ENCODE measurements around the gene ACSF2.
"Not testable (repeated sequence)": the region's sequence is repeated elsewhere in the genome, so short reads cannot be mapped to it uniquely, and the experiment has no call there.

DNA sequence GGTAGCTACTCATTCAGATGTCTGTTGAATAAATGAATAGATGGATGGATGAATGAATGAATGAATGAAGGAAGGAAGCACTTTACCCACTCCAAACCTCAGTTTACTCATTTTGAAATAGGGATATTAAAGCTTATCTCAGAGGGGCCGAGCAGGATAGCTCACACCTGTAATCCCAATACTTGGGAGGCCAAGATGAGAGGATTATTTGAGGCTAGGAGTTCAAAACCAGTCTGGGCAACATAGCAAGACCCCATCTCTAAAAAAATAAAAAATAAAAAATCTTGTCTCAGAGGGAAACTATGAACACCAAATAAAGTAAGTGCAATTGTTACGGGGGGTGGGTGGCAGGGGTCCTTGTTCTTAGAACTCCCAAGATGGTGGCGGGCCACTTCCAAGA lies 27.3 kb upstream of the ACSF2 start:
- TF ChIP-seq, protein P1, sequence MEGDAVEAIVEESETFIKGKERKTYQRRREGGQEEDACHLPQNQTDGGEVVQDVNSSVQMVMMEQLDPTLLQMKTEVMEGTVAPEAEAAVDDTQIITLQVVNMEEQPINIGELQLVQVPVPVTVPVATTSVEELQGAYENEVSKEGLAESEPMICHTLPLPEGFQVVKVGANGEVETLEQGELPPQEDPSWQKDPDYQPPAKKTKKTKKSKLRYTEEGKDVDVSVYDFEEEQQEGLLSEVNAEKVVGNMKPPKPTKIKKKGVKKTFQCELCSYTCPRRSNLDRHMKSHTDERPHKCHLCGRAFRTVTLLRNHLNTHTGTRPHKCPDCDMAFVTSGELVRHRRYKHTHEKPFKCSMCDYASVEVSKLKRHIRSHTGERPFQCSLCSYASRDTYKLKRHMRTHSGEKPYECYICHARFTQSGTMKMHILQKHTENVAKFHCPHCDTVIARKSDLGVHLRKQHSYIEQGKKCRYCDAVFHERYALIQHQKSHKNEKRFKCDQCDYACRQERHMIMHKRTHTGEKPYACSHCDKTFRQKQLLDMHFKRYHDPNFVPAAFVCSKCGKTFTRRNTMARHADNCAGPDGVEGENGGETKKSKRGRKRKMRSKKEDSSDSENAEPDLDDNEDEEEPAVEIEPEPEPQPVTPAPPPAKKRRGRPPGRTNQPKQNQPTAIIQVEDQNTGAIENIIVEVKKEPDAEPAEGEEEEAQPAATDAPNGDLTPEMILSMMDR (IDR thresholded peaks at IDR 0.05), result not testable (repeated sequence)
- not testable (repeated sequence) for TF ChIP-seq POLR2A (IDR thresholded peaks at IDR 0.05)

Data from tibial nerve (tissue), 3 donors.